ENCODE results near the gene M6PR.
"Not testable (repeated sequence)": the region's sequence is repeated elsewhere in the genome, so short reads cannot be mapped to it uniquely, and the experiment has no call there.

Gene M6PR

DNA sequence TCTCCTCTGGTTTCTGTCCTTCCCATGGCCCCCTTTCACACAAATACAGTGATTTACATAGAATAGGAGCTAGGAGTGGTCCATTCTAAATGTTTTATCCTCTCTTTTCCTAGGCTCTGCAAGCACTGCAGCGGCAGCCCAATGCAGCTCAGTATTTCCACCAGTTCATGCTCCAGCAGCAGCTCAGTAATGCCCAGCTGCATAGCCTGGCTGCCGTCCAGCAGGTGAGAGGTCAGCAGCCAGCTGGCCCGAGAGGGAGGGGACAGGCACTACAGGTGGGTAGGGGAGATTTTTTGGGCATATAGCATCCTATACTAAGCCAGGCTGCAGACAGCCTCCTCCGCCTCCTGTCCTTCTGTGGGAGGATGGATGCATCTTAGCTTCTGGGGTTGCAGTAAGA, 29.8 kb downstream of the M6PR start:
- H3K4me1 ChIP-seq (ENCODE audit: control insufficient read depth, insufficient read depth, low read length); H3K4me3 ChIP-seq (ENCODE audit: low read depth, low read length); H3K9me3 ChIP-seq (ENCODE audit: control insufficient read depth, insufficient read depth, low read length); H3K27me3 ChIP-seq (ENCODE audit: control insufficient read depth, insufficient read depth, low read length); H3K9ac ChIP-seq (ENCODE audit: low read depth, low read length): not testable (repeated sequence)
- peaks cover 37% of the 10 kb centered on the region for H3K36me3 ChIP-seq (ENCODE audit: control insufficient read depth, insufficient read depth, low read length)

DNA sequence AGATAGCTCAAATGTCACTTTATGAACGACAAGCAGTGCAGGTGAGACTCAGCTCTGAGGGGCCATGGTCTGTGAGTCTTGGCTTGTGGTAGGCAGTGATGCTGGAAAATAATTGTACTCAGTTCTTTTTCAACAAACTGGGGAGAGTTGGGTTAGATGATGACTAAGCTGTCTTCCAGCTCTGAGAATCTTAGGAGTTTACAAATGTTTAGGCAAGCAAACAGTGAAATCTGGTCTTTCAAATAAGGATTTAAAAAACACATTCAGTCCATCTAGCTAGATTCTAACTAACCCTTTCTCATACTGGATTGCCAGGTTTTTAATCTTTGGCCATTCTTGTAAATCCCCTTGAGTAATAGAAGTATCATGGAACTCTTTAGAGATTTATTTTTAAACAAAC, 31.7 kb downstream of the M6PR start:
- H3K9ac ChIP-seq (ENCODE audit: low read depth, low read length), result no peak overlapping the region
- H3K4me1 ChIP-seq (ENCODE audit: control insufficient read depth, insufficient read depth, low read length), result peaks cover 10% of the 10 kb centered on the region
- peak overlapping the region; percentile 98 for H3K4me3 ChIP-seq (ENCODE audit: low read depth, low read length)
- no peaks in the 10 kb centered on the region for H3K27me3 ChIP-seq (ENCODE audit: control insufficient read depth, insufficient read depth, low read length)
- H3K9me3 ChIP-seq (ENCODE audit: control insufficient read depth, insufficient read depth, low read length), result no peaks in the 10 kb centered on the region
- peaks cover 29% of the 10 kb centered on the region for H3K36me3 ChIP-seq (ENCODE audit: control insufficient read depth, insufficient read depth, low read length)

DNA sequence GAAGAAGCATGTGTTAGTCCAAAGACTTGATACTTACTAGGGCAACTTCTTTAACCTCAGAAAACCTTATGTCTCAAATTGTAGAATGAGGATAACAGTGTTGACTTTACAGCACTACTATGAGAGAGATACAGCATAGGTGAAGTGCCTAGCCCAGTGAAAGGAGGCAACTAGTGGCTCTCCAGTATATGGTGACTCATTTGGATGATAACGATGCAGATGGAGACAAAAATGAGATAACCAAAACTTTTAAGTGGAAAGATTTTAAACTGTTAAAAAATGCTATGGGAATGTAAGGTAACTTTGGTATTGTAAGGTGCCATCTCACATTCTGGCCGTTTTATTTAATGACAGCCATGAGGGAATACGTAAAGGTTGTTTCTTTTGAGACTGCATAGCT, 32.4 kb downstream of the M6PR start:
- H3K4me3 ChIP-seq (ENCODE audit: low read depth, low read length), result peak overlapping the region; percentile 98
- peaks cover 10% of the 10 kb centered on the region for H3K4me1 ChIP-seq (ENCODE audit: control insufficient read depth, insufficient read depth, low read length)
- H3K9ac ChIP-seq (ENCODE audit: low read depth, low read length), result peak overlapping the region; percentile 88
- H3K27me3 ChIP-seq (ENCODE audit: control insufficient read depth, insufficient read depth, low read length), result no peaks in the 10 kb centered on the region
- H3K9me3 ChIP-seq (ENCODE audit: control insufficient read depth, insufficient read depth, low read length), result no peaks in the 10 kb centered on the region
- H3K36me3 ChIP-seq (ENCODE audit: control insufficient read depth, insufficient read depth, low read length), result peaks cover 29% of the 10 kb centered on the region

DNA sequence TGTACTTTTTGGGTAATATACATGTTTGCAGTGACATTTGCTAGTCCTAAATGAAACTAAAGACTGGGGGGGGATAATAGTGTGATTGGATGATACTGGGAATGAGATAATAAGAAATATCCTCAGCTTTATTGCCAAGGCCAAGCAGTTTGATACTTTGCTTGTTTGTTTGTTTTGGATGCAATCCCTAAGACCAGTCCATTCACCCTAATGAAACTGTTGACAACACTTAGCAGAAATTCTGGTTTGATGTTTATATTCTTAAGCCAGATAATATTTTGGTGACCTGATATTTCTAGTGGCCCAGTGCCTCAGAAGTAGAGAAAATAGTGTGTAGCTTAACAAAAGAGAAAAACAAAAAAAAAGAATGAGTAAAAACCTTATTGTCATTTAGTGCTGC, 33.3 kb downstream of the M6PR start:
- Histone ChIP-seq H3K27me3 (ENCODE audit: control insufficient read depth, insufficient read depth, low read length) (no peaks in the 10 kb centered on the region), H3K4me3 (ENCODE audit: low read depth, low read length) (peak overlapping the region; percentile 98), H3K9ac (ENCODE audit: low read depth, low read length) (peak overlapping the region; percentile 88), H3K4me1 (ENCODE audit: control insufficient read depth, insufficient read depth, low read length) (peaks cover 16% of the 10 kb centered on the region), H3K36me3 (ENCODE audit: control insufficient read depth, insufficient read depth, low read length) (peaks cover 23% of the 10 kb centered on the region), H3K9me3 (ENCODE audit: control insufficient read depth, insufficient read depth, low read length) (no peaks in the 10 kb centered on the region)

DNA sequence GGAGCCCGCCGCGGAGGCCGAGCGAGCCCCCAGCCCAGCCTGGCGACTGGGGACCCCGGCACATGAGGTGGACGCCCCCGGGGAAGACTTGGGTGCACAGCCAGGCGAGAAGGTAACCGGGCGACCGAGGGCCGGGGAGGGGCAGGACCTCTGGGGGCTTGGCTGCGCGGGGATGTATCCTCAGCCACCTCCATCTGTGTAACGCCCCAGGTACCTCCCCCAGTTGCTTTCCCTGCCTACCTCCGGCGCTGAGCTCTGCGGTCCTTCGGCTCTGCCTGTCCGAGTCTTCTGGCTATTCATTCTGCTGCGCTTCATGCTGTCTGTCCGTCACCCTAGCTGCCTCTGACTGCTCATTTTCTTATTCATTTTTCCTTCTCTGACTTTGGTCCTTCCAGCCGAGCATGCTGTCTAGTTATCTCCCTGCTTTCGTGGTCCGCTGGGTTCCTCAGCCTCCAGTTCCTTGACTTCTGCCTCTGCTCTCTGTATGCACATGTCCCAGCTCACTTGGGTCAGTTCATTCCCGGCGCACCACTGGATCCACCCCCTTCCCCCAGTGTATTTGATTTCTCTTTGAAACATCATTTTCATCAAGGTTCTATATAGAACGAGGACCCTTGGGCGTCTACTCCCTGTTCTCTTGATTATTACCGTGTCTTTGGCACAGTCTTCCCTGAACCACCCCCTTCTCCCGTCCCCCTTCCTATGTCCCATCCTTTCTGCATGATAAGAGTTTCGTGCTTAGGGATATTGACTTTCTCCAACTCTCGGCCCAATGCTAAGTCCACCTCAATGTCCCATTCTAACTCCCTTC, 34.5 kb downstream of the M6PR start:
- Histone ChIP-seq H3K27me3 (ENCODE audit: control insufficient read depth, insufficient read depth, low read length) (no peaks in the 10 kb centered on the region), H3K9me3 (ENCODE audit: control insufficient read depth, insufficient read depth, low read length) (no peaks in the 10 kb centered on the region), H3K4me3 (ENCODE audit: low read depth, low read length) (peak overlapping the region; percentile 98), H3K36me3 (ENCODE audit: control insufficient read depth, insufficient read depth, low read length) (peaks cover 17% of the 10 kb centered on the region), H3K4me1 (ENCODE audit: control insufficient read depth, insufficient read depth, low read length) (peaks cover 25% of the 10 kb centered on the region), H3K9ac (ENCODE audit: low read depth, low read length) (peak overlapping the region; percentile 88)

DNA sequence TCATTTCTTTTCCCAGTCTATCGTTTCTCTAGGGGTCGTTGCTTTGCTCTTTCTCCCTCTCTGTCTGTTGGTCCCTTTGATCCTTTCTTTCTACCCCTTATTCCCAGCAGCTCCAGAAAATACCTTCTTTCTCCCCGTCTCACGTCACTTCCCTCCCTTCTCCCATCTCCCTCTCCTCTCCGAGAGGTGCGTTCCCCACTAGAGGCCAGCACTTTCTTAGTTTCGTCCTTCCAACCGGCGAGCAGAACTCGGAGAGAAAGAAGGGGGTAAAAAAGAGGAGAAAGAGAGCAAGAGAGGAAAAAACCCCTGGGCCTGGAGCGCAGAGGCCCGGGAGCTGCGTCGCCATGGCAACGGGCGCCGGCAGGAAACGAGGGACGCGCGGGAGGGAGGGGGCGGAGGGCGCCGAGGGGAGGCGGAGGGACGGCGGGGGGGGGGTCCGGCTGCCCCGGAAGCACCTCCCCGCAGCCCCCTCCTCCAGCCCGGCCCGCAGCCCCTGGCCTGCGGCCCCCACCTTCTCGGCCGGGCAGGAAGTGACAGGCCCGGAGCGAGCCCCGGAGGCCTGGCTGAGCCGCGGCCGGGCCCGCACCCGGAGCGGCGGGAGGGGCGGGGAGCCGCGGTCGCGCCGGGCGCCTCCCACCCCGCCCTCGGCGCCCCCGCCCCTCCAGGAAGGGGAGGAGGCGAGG, 35.3 kb downstream of the M6PR start, which contains the start of gene PHC1:
Gene PHC1 (plus strand): TSS at position 477 of the 683 bp plus-strand sequence. CDS start 3,169 bp downstream, outside the sequence.
- peaks cover 25% of the 10 kb centered on the region for H3K4me1 ChIP-seq (ENCODE audit: control insufficient read depth, insufficient read depth, low read length)
- not testable (repeated sequence) for H3K36me3 ChIP-seq (ENCODE audit: control insufficient read depth, insufficient read depth, low read length); H3K27me3 ChIP-seq (ENCODE audit: control insufficient read depth, insufficient read depth, low read length); H3K9me3 ChIP-seq (ENCODE audit: control insufficient read depth, insufficient read depth, low read length)
- peak within 1 kb of the TSS; percentile 88 for H3K9ac ChIP-seq (ENCODE audit: low read depth, low read length)
- peak within 1 kb of the TSS; percentile 98 for H3K4me3 ChIP-seq (ENCODE audit: low read depth, low read length)

DNA sequence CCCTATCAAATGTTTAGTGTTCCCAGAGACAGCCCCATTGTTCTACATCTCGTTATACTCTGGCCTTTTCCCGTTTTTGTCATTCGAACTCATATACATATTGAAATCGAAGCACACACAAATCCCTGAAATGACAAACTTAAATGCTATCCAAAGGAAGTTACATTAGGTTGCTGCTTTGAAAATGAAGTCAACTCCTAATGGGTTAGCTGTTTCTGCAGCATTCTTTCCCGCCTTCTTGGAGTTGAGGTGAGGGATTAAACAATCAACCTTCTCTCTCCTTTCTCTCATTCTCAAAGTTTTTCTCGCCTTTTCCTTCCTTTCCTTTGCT, 35.8 kb downstream of the M6PR start:
- H3K27me3 ChIP-seq (ENCODE audit: control insufficient read depth, insufficient read depth, low read length), result no peaks in the 10 kb centered on the region
- H3K36me3 ChIP-seq (ENCODE audit: control insufficient read depth, insufficient read depth, low read length), result peaks cover 8% of the 10 kb centered on the region
- peak overlapping the region; percentile 86 for H3K9ac ChIP-seq (ENCODE audit: low read depth, low read length)
- H3K4me1 ChIP-seq (ENCODE audit: control insufficient read depth, insufficient read depth, low read length), result peaks cover 25% of the 10 kb centered on the region
- peak overlapping the region; percentile 64 for H3K4me3 ChIP-seq (ENCODE audit: low read depth, low read length)
- no peaks in the 10 kb centered on the region for H3K9me3 ChIP-seq (ENCODE audit: control insufficient read depth, insufficient read depth, low read length)

DNA sequence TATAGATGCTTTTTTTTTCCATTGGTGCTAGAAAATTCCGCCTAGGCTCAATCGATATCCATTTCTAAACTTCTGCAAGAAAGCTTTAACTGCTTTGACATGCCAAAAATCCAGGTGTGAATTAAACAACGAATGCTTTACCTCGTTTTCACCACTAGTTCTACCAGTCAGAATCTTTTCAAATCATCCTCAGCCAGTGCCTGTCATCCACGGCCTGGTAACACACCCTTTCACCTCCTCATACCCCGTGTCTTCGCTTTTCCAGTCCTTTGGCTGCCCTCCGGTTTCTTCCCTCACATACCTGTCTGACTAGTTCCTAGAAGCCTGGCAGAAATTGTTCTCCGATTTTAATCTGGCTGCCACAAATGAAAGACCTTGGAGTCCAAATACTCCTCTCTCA, 36.5 kb downstream of the M6PR start:
- Histone ChIP-seq H3K4me1 (ENCODE audit: control insufficient read depth, insufficient read depth, low read length) (peaks cover 25% of the 10 kb centered on the region), H3K9ac (ENCODE audit: low read depth, low read length) (peak overlapping the region; percentile 86), H3K36me3 (ENCODE audit: control insufficient read depth, insufficient read depth, low read length) (peaks cover 1% of the 10 kb centered on the region), H3K27me3 (ENCODE audit: control insufficient read depth, insufficient read depth, low read length) (no peaks in the 10 kb centered on the region), H3K9me3 (ENCODE audit: control insufficient read depth, insufficient read depth, low read length) (no peaks in the 10 kb centered on the region), H3K4me3 (ENCODE audit: low read depth, low read length) (peak overlapping the region; percentile 64)

DNA sequence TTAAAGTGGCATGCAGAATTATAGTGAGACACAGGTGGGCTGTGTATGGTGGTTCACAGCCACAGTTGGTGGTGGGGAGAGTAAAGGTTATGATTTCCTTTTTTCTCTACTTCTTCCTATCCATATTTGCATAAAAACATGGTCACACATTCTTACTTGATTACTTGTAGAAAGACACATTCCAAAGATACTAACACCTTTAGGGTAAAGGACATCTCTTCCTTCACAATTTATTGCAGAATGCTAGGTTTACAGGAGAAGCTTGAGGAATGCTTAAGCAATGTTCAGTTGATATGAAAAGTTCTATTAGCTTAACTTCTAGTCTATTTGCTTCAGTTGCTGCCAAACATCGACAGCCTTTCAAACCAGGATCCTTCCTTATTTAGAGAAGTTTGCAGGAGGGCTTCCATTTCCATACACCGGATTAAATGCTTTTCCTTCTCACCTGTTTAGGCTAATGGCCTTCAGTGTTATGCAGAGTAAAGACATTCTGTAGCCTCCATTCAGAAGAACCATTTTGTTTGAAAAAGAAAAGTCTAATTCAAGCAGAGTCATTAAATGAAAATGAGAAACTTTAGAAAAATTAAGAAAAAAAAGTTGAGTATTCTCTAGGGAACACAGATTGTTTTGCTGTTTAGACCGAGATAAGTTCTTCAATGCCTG, 37.7 kb downstream of the M6PR start:
- H3K36me3 ChIP-seq (ENCODE audit: control insufficient read depth, insufficient read depth, low read length), result no peaks in the 10 kb centered on the region
- peaks cover 28% of the 10 kb centered on the region for H3K4me1 ChIP-seq (ENCODE audit: control insufficient read depth, insufficient read depth, low read length)
- H3K9ac ChIP-seq (ENCODE audit: low read depth, low read length), result peak overlapping the region; percentile 86
- no peaks in the 10 kb centered on the region for H3K27me3 ChIP-seq (ENCODE audit: control insufficient read depth, insufficient read depth, low read length)
- peak overlapping the region; percentile 64 for H3K4me3 ChIP-seq (ENCODE audit: low read depth, low read length)
- H3K9me3 ChIP-seq (ENCODE audit: control insufficient read depth, insufficient read depth, low read length), result no peaks in the 10 kb centered on the region

DNA sequence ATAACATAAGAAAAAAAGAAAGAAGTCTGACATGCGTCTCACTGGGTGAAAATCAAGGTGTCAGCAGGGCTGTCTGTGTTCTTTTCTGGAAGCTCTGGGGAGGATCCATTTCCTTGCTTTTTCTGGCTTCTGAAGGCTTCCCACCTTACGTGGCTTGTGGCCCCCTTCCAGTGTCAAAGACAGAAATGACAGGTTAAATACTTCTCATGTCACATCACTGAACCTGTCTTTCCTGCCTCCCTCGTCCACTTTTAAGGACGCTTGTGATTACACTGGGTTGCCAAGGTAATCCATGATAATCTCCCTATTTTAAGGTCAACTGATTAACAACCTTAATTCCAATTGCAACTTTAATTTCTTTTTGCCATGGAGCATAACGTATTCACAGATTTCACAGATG, 39.7 kb downstream of the M6PR start:
- H3K9me3 ChIP-seq (ENCODE audit: control insufficient read depth, insufficient read depth, low read length), result no peaks in the 10 kb centered on the region
- H3K36me3 ChIP-seq (ENCODE audit: control insufficient read depth, insufficient read depth, low read length), result no peaks in the 10 kb centered on the region
- peaks cover 42% of the 10 kb centered on the region for H3K4me1 ChIP-seq (ENCODE audit: control insufficient read depth, insufficient read depth, low read length)
- H3K4me3 ChIP-seq (ENCODE audit: low read depth, low read length), result no peak overlapping the region
- no peak overlapping the region for H3K9ac ChIP-seq (ENCODE audit: low read depth, low read length)
- no peaks in the 10 kb centered on the region for H3K27me3 ChIP-seq (ENCODE audit: control insufficient read depth, insufficient read depth, low read length)

DNA sequence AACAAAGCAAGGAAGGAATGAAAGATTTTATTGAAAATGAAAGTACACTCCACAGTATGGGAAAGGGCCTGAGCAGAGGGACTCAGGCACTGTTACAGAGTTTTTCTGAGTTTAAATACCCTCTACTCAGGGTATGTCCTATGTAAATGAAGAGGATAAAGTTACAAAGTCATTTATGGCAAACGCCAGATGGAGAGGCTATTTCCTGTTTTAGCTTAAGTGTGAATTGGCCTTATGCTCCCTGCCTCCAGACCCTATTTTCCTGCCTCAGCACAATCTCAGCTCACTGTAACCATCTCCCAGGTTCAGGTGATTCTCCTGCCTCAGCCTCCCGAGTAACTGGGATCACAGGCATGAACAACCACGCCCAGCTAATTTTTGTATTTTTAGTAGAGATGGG, 41.9 kb downstream of the M6PR start:
- H3K27me3 ChIP-seq (ENCODE audit: control insufficient read depth, insufficient read depth, low read length), result no peaks in the 10 kb centered on the region
- no peaks in the 10 kb centered on the region for H3K36me3 ChIP-seq (ENCODE audit: control insufficient read depth, insufficient read depth, low read length)
- H3K4me3 ChIP-seq (ENCODE audit: low read depth, low read length), result no peak overlapping the region
- peaks cover 43% of the 10 kb centered on the region for H3K4me1 ChIP-seq (ENCODE audit: control insufficient read depth, insufficient read depth, low read length)
- H3K9ac ChIP-seq (ENCODE audit: low read depth, low read length), result no peak overlapping the region
- H3K9me3 ChIP-seq (ENCODE audit: control insufficient read depth, insufficient read depth, low read length), result no peaks in the 10 kb centered on the region
